IMR-90 (cell line): Measurements from ENCODE around the gene APC. TPM values are rescaled to one million over a fixed set of nuclear protein-coding genes. Genes with fewer than 3 reads are reported as not detected.

Source experiments
- ATAC-seq: fragments of 200-7000 bp; cut with Tn5 transposase; 2 replicates; pipeline ENCODE4 v1.9.1; 2020; ENCODE audit warnings: low read depth, mild to moderate bottlenecking, moderate library complexity
- BruUV-seq: library from RNA; stranded (reverse); fragments of 400-500 nt; replicated peaks from 2 replicates; lab custom pipeline; 2021; lab: Mats Ljungman, UMichigan
- CTCF ChIA-PET: fragments of 300-600 bp; formaldehyde crosslinking; extraction: SDS; loops from one replicate; lab custom pipeline; 2021; ENCODE audit warnings: antibody characterized with exemption; lab: Yijun Ruan, JAX
- POLR2A ChIA-PET: fragments of 300-600 bp; sonication (Branson Sonifier 250); formaldehyde crosslinking; loops from one replicate; lab custom pipeline; 2022; ENCODE audit warnings: antibody characterized with exemption; ENCODE audit not compliant: unreplicated experiment; lab: Charles Lee
- DNase-seq: peaks from one replicate; pipeline ENCODE4 v3.0.0; 2013
- H2AFZ ChIP-seq: replicated peaks from 2 replicates; pipeline ENCODE3; 2013; ENCODE audit warnings: low read length, mild to moderate bottlenecking; ENCODE audit not compliant: poor library complexity
- H2AK5ac ChIP-seq: 2 replicates; pipeline ENCODE4 v1.6.1; 2013; ENCODE audit warnings: low read depth, low read length, inconsistent platforms
- H2AK9ac ChIP-seq: replicated peaks from 2 replicates; pipeline ENCODE3; 2013; ENCODE audit warnings: mild to moderate bottlenecking, low read depth, low read length, moderate library complexity; ENCODE audit not compliant: poor library complexity
- H2BK120ac ChIP-seq: 2 replicates; pipeline ENCODE4 v1.6.1; 2013; ENCODE audit warnings: low read depth, low read length, inconsistent platforms
- H2BK15ac ChIP-seq: 3 replicates; pipeline ENCODE4 v1.6.1; 2013; ENCODE audit warnings: low read depth, low read length, inconsistent platforms
- H2BK20ac ChIP-seq: 2 replicates; pipeline ENCODE4 v1.6.1; 2013; ENCODE audit warnings: low read depth, mild to moderate bottlenecking, inconsistent platforms, low read length, moderate library complexity
- H2BK5ac ChIP-seq: 2 replicates; pipeline ENCODE4 v1.6.1; 2013; ENCODE audit warnings: mild to moderate bottlenecking, low read depth, low read length, inconsistent platforms; ENCODE audit not compliant: poor library complexity, severe bottlenecking
- H3K14ac ChIP-seq: replicated peaks from 2 replicates; pipeline ENCODE4 v1.6.1; 2013; ENCODE audit warnings: low read depth, low read length, inconsistent platforms
- H3K18ac ChIP-seq: 2 replicates; pipeline ENCODE4 v1.6.1; 2013; ENCODE audit warnings: low read depth, low read length, control low read depth
- H3K23ac ChIP-seq: 2 replicates; pipeline ENCODE4 v1.6.1; 2013; ENCODE audit warnings: low read depth, low read length, inconsistent platforms
- H3K27ac ChIP-seq: 2 replicates; pipeline ENCODE4 v1.5.1; 2013; ENCODE audit warnings: mild to moderate bottlenecking, control low read depth, low read length; ENCODE audit not compliant: insufficient read depth
- H3K27me3 ChIP-seq: 2 replicates; pipeline ENCODE4 v1.6.1; 2013; ENCODE audit warnings: low read length; ENCODE audit not compliant: control insufficient read depth, insufficient read depth
- H3K36me3 ChIP-seq: 2 replicates; pipeline ENCODE4 v1.6.1; 2013; ENCODE audit warnings: low read length, mixed read lengths; ENCODE audit not compliant: control insufficient read depth, insufficient read depth
- H3K4ac ChIP-seq: 2 replicates; pipeline ENCODE4 v1.6.1; 2013; ENCODE audit warnings: low read depth, low read length, inconsistent platforms
- H3K4me1 ChIP-seq: 2 replicates; pipeline ENCODE4 v1.6.1; 2013; ENCODE audit warnings: low read length, mixed read lengths; ENCODE audit not compliant: control insufficient read depth, insufficient read depth
- H3K4me2 ChIP-seq: 2 replicates; pipeline ENCODE4 v1.6.1; 2013; ENCODE audit warnings: low read depth, mild to moderate bottlenecking, control low read depth, low read length, moderate library complexity
- H3K4me3 ChIP-seq: 2 replicates; pipeline ENCODE4 v1.5.1; 2013; ENCODE audit warnings: low read depth, mild to moderate bottlenecking, control low read depth, low read length, moderate library complexity; ENCODE audit not compliant: insufficient read depth
- H3K56ac ChIP-seq: 2 replicates; pipeline ENCODE4 v1.6.1; 2013; ENCODE audit warnings: low read length, inconsistent platforms; ENCODE audit not compliant: insufficient read depth; ENCODE audit errors: extremely low read depth
- H3K79me1 ChIP-seq, 2 experiments: 2 replicates each; pipeline ENCODE4 v1.6.1; 2013; ENCODE audit warnings: low read length in 2 of 2, inconsistent platforms in 1 of 2, low read depth in 1 of 2
- H3K9ac ChIP-seq: 2 replicates; pipeline ENCODE4 v1.6.1; 2013; ENCODE audit warnings: low read depth, low read length, control low read depth
- H3K9me1 ChIP-seq: 2 replicates; pipeline ENCODE4 v1.6.1; 2013; ENCODE audit warnings: low read length, inconsistent platforms; ENCODE audit not compliant: insufficient read depth
- H3K9me3 ChIP-seq: 2 replicates; pipeline ENCODE4 v1.6.1; 2013; ENCODE audit warnings: low read length; ENCODE audit not compliant: control insufficient read depth, insufficient read depth
- H4K20me1 ChIP-seq: 2 replicates; pipeline ENCODE4 v1.6.1; 2013; ENCODE audit warnings: low read length, inconsistent platforms; ENCODE audit not compliant: insufficient read depth
- H4K5ac ChIP-seq: 2 replicates; pipeline ENCODE4 v1.6.1; 2013; ENCODE audit warnings: mild to moderate bottlenecking, low read depth, low read length, control low read depth
- H4K8ac ChIP-seq, 2 experiments: 2 replicates each; pipeline ENCODE4 v1.6.1; 2013; ENCODE audit warnings: low read depth in 2 of 2, low read length in 2 of 2, control low read depth in 1 of 2, inconsistent platforms in 1 of 2
- H4K91ac ChIP-seq: 2 replicates; pipeline ENCODE4 v1.6.1; 2013; ENCODE audit warnings: low read depth, low read length, inconsistent platforms; ENCODE audit not compliant: insufficient read depth
- CTCF ChIP-seq: conservative IDR thresholded peaks from 2 replicates; pipeline ENCODE4 v1.5.1; 2012; ENCODE audit warnings: mild to moderate bottlenecking, low read depth, low read length, improper control_type of control experiment
- MAZ ChIP-seq: IDR thresholded peaks from 2 replicates; pipeline ENCODE4 v1.6.1; 2012; ENCODE audit warnings: low read depth, mild to moderate bottlenecking, low read length, improper control_type of control experiment, moderate library complexity, borderline replicate concordance
- MXI1 ChIP-seq: IDR thresholded peaks from 2 replicates; pipeline ENCODE4 v1.6.1; 2012; ENCODE audit warnings: low read depth, mild to moderate bottlenecking, low read length, moderate library complexity, borderline replicate concordance
- RAD21 ChIP-seq: IDR thresholded peaks from 2 replicates; pipeline ENCODE4 v1.6.1; 2012; ENCODE audit warnings: low read length, improper control_type of control experiment
- RCOR1 ChIP-seq: IDR thresholded peaks from 2 replicates; pipeline ENCODE4 v1.6.1; 2012; ENCODE audit warnings: mild to moderate bottlenecking, low read length, improper control_type of control experiment; ENCODE audit not compliant: insufficient replicate concordance
- RFX5 ChIP-seq: IDR thresholded peaks from 2 replicates; pipeline ENCODE4 v1.8.0; 2012; ENCODE audit warnings: low read depth, mild to moderate bottlenecking, low read length, moderate library complexity
- WGBS, 2 experiments: methylation state at CpG; one replicate each; pipeline versions ENCODE4 v1.1.5 to v1.1.7; 2013; ENCODE audit warnings: missing lambda C conversion rate in 2 of 2; ENCODE audit not compliant: insufficient read length in 1 of 2; ENCODE audit errors: extremely low coverage in 2 of 2; 5-methylcytosine and 5-hydroxymethylcytosine counted together
- dilution Hi-C: fragments of 300-500 bp; cut with HindIII; formaldehyde crosslinking; loops from one replicate; pipeline ENCODE4 v1.14.3; 2018; ENCODE audit warnings: low sequenced_read_pairs; ENCODE audit not compliant: unreplicated experiment
- in situ Hi-C: fragments of 300-500 bp; cut with MboI; formaldehyde crosslinking; loops from 3 replicates; pipeline ENCODE4 v1.14.3; 2019; ENCODE audit warnings: low sequenced_read_pairs, inconsistent platforms, mixed read lengths
- intact Hi-C: fragments of 100-400 bp; cut with micrococcal nuclease; formaldehyde crosslinking; loops from 2 replicates; pipeline ENCODE4 v1.10.0; 2022
- polyA plus RNA-seq, 3 experiments: library from polyadenylated mRNA; depleted of rRNA; stranded (reverse); fragments of >200 nt; gene quantifications; 2 replicates each; pipeline ENCODE4 v1.2.3, GENCODE V29; 2012; ENCODE audit warnings: low replicate concordance in 1 of 3
- total RNA-seq: library from RNA; depleted of rRNA; stranded (reverse); fragments of >200 nt; gene quantifications from 2 replicates; pipeline ENCODE4 v1.2.3, GENCODE V29; 2012

The APC gene
- total and polyA plus RNA-seq, 2 of the 4 experiments (the other 2 are of a cell fraction): 7.3 to 58.4 TPM

DNA sequence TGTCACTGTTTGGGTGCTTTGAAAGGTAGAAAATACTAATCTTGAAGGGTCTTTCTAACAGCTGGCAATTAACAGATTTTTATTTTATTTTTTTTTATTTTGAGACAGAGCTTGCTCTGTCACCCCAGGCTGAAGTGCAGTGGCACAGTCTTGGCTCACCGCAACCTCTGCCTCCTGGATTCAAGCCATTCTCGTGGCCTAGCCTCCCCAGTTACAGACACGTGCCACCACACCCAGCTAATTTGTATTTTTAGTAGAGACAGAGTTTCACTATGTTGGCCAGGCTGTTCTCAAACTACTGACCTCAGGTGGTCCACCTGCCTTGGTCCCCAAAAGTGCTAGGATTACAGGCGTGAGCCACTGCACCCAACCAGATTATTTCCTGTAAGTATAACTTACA, 12.8 kb upstream of the APC start:
- no peak overlapping the region for H3K4ac ChIP-seq
- no peaks in the 10 kb centered on the region for H3K36me3 ChIP-seq
- H4K20me1 ChIP-seq: peaks cover 4% of the 10 kb centered on the region; the same call in 1 of the 2 replicates
- ChIA-PET POLR2A (no interaction called here), CTCF (interaction anchor here (0.6 to 0.7 kb wide), 3 partner anchors 33 to 305 kb away, joined by 3 read pairs; no protein-coding TSS in a partner anchor)
- no peak overlapping the region for H4K5ac ChIP-seq
- no peak overlapping the region for H3K4me2 ChIP-seq
- in situ Hi-C loops: no loop called here
- no peak overlapping the region for H2BK15ac ChIP-seq
- ATAC-seq (no peak), DNase-seq (no peak)
- dilution Hi-C loops: no loop called here
- H3K27me3 ChIP-seq: no peaks in the 10 kb centered on the region
- no peak overlapping the region for H3K56ac ChIP-seq
- H2AFZ ChIP-seq: no peak overlapping the region
- H3K18ac ChIP-seq: no peak overlapping the region
- no peak overlapping the region for H3K27ac ChIP-seq
- no peaks in the 10 kb centered on the region for H3K4me1 ChIP-seq
- no peak overlapping the region for H2AK9ac ChIP-seq
- no peak overlapping the region for H3K9ac ChIP-seq
- no peak overlapping the region for H3K14ac ChIP-seq
- no peak overlapping the region for H4K91ac ChIP-seq
- peaks cover 15 to 21% of the 10 kb centered on the region in 2 experiments for H3K79me1 ChIP-seq
- intact Hi-C loops: no loop called here
- BruUV-seq: no TSS peak
- H2BK120ac ChIP-seq: no peak overlapping the region
- H3K4me3 ChIP-seq: no peak overlapping the region
- WGBS, 2 experiments: no CpG with 5 or more reads among the region's 4 CpGs
- no peaks in the 10 kb centered on the region for H3K9me3 ChIP-seq
- H2BK20ac ChIP-seq: no peak overlapping the region
- no peak overlapping the region for H4K8ac ChIP-seq
- no peak overlapping the region for H2AK5ac ChIP-seq
- no peak overlapping the region for H2BK5ac ChIP-seq
- H3K9me1 ChIP-seq: no peaks in the 10 kb centered on the region
- no peak overlapping the region for H3K23ac ChIP-seq
- TF ChIP-seq MXI1 (no peak), RCOR1 (no peak), RAD21 (no peak), CTCF (no peak), RFX5 (no peak), MAZ (no peak)
